Astrocyte (in vitro differentiated cells and primary cell): ENCODE measurements around the gene AIFM1.

Source experiments
- EZH2 ChIP-seq: IDR thresholded peaks from 2 replicates; pipeline ENCODE4 v1.6.1; 2012; ENCODE audit warnings: mild to moderate bottlenecking, low read length, inconsistent platforms; ENCODE audit not compliant: insufficient read depth
- TF ChIP-seq, protein P1 (sequence below): IDR thresholded peaks from 2 replicates; pipeline ENCODE4 v1.5.1; 2011; ENCODE audit warnings: low read depth, mild to moderate bottlenecking, inconsistent platforms, low read length, moderate library complexity; ENCODE audit not compliant: insufficient read depth

DNA sequence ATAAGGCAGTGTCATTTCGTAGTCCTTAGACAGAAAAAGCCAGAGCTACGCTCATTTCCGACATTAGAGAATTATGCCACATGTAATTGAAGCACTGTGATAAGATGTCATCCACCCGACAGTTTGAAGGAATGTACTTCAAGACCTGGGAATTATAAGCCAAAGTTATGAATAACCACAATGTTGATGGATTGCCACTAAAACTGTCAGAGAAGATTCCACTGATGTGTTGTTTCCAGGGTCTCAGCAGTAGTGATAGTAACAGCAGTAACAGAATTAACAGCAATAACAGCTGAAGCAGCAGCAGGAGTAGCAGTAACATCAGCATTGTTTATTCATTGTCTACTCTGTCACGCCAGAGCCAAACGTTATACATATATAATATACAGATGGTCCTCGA is 30.8 kb upstream of the AIFM1 start:
- TF ChIP-seq EZH2, result no peak
- TF ChIP-seq, protein P1, sequence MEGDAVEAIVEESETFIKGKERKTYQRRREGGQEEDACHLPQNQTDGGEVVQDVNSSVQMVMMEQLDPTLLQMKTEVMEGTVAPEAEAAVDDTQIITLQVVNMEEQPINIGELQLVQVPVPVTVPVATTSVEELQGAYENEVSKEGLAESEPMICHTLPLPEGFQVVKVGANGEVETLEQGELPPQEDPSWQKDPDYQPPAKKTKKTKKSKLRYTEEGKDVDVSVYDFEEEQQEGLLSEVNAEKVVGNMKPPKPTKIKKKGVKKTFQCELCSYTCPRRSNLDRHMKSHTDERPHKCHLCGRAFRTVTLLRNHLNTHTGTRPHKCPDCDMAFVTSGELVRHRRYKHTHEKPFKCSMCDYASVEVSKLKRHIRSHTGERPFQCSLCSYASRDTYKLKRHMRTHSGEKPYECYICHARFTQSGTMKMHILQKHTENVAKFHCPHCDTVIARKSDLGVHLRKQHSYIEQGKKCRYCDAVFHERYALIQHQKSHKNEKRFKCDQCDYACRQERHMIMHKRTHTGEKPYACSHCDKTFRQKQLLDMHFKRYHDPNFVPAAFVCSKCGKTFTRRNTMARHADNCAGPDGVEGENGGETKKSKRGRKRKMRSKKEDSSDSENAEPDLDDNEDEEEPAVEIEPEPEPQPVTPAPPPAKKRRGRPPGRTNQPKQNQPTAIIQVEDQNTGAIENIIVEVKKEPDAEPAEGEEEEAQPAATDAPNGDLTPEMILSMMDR, result no peak
